Stomach (tissue), 4 donors: Measurements from ENCODE around the gene ENAM.

Source experiments
- POLR2A ChIP-seq, 4 donors: fragments of 450-650 bp; IDR thresholded peaks; one replicate each; pipeline ENCODE4 v1.6.1; 2016; ENCODE audit warnings: antibody characterized with exemption in 4 of 4, control low read depth in 2 of 4, mild to moderate bottlenecking in 1 of 4, moderate library complexity in 1 of 4
- POLR2AphosphoS5 ChIP-seq, 3 donors: sonication (generic); formaldehyde crosslinking; IDR thresholded peaks; one replicate each; pipeline ENCODE4 v1.6.1; 2016; ENCODE audit warnings: antibody characterized with exemption in 3 of 3
- TF ChIP-seq, protein P1 (sequence below), 7 experiments: fragments of 450-650 bp in 4 of 7; fragments of 200-600 bp in 3 of 7; sonication (generic) in 3 of 7; IDR thresholded peaks; one replicate each; pipeline ENCODE4 v1.5.1; 2016 to 2019; ENCODE audit warnings: antibody characterized with exemption in 7 of 7, control low read depth in 2 of 7, mild to moderate bottlenecking in 1 of 7

DNA sequence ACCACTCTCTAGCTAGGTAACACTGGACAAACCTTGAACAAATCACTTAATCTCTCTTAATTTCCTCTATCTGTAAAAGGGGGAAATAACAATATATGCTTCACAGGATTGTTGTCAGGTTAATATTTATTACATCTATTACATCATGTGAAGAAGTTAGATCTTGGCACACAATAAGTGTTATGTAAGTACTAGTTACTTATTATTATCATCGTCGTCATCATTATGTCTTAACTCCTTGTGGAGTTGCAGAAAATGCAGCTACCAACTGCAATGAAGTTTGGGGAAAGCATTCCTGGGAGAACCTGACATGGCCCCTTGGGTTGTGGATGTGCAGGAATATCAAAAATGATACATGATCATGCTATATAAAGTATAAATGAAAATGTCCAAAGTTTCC, 42.5 kb downstream of the ENAM start:
- TF ChIP-seq, protein P1, sequence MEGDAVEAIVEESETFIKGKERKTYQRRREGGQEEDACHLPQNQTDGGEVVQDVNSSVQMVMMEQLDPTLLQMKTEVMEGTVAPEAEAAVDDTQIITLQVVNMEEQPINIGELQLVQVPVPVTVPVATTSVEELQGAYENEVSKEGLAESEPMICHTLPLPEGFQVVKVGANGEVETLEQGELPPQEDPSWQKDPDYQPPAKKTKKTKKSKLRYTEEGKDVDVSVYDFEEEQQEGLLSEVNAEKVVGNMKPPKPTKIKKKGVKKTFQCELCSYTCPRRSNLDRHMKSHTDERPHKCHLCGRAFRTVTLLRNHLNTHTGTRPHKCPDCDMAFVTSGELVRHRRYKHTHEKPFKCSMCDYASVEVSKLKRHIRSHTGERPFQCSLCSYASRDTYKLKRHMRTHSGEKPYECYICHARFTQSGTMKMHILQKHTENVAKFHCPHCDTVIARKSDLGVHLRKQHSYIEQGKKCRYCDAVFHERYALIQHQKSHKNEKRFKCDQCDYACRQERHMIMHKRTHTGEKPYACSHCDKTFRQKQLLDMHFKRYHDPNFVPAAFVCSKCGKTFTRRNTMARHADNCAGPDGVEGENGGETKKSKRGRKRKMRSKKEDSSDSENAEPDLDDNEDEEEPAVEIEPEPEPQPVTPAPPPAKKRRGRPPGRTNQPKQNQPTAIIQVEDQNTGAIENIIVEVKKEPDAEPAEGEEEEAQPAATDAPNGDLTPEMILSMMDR (IDR thresholded peaks at IDR 0.05) = no peak
- TF ChIP-seq POLR2A (IDR thresholded peaks at IDR 0.05) = no peak
- TF ChIP-seq POLR2AphosphoS5 (IDR thresholded peaks at IDR 0.05) = no peak
